NCI-H2029 treated with DMSO at 0.1 percent for 48 hours (cell line): ENCODE results near the gene SYNM.
"Not testable (repeated sequence)": the region's sequence is repeated elsewhere in the genome, so short reads cannot be mapped to it uniquely, and the experiment has no call there.

Experiments
- DNase-seq: peaks from one replicate; lab custom pipeline; 2025; lab: John Stamatoyannopoulos, UW

SYNM gene, protein sequence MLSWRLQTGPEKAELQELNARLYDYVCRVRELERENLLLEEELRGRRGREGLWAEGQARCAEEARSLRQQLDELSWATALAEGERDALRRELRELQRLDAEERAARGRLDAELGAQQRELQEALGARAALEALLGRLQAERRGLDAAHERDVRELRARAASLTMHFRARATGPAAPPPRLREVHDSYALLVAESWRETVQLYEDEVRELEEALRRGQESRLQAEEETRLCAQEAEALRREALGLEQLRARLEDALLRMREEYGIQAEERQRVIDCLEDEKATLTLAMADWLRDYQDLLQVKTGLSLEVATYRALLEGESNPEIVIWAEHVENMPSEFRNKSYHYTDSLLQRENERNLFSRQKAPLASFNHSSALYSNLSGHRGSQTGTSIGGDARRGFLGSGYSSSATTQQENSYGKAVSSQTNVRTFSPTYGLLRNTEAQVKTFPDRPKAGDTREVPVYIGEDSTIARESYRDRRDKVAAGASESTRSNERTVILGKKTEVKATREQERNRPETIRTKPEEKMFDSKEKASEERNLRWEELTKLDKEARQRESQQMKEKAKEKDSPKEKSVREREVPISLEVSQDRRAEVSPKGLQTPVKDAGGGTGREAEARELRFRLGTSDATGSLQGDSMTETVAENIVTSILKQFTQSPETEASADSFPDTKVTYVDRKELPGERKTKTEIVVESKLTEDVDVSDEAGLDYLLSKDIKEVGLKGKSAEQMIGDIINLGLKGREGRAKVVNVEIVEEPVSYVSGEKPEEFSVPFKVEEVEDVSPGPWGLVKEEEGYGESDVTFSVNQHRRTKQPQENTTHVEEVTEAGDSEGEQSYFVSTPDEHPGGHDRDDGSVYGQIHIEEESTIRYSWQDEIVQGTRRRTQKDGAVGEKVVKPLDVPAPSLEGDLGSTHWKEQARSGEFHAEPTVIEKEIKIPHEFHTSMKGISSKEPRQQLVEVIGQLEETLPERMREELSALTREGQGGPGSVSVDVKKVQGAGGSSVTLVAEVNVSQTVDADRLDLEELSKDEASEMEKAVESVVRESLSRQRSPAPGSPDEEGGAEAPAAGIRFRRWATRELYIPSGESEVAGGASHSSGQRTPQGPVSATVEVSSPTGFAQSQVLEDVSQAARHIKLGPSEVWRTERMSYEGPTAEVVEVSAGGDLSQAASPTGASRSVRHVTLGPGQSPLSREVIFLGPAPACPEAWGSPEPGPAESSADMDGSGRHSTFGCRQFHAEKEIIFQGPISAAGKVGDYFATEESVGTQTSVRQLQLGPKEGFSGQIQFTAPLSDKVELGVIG (N-terminal part only)

GRCh38 chr15:99104788-99105513, at the start of gene SYNM:
TSS of gene SYNM (plus strand) at chr15:99105080. CDS start at chr15:99105200, 120 bp downstream.
- DNase-seq = peak; percentile 9

GRCh38 chr15:99055555-99056134, 49.2 kb upstream of the SYNM start:
- no peak for DNase-seq

GRCh38 chr15:99057020-99057419, 47.9 kb upstream of the SYNM start:
- no peak for DNase-seq

DNA sequence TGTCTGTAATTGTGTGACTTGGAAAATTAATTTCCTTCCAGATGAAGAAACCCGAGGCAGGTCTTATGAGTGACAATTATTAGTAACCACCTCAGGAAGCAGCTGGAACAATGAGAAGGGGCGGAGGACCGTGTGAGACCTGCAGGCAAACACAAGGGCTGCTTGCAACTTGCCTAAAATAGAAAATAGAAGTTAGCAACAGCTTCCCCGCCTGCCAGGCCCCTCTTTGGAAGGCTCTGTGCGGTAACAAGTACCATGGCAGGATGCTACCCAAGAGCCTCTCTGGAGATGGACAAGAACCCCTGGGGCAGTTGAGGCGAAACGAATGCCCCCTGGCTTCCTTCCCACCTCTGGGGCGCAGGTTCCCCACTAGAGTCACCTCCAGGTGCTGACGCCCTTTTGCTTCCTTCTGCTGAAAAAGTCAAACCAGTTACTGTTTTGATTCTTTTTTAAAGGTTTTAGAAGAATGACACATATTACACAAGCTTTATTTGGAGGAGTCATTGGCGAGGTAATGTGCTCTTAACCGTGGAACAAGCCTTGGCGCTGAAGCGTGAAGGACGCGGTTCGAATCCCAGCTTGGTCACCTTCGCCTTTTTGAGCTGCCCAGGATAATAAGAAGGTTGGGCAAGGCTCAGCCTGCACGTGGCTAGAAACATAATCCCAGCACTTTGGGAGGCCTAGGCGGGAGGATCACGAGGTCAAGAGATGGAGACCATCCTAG, 47.0 kb upstream of the SYNM start:
- no peak for DNase-seq

DNA sequence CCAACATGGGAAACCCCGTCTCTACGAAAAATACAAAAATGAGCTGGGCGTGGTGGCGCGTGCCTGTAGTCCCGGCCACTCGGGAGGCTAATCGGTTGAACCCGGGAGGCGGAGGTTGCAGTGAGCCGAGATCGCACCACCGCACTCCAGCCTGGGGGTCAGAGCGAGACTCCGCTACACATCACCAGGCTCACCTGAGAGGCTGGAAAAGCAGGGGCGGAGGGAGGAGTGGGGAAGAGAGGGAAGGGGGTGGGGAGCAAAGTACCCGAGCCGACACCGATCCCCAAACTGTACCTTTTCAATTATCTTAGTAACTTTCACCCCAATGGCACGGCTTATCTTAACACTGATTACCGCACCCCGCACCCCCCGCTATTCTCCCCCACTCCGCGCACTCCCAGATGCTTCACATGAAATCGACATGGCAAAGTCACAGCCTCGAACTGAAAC, 46.4 kb upstream of the SYNM start:
- no peak for DNase-seq

DNA sequence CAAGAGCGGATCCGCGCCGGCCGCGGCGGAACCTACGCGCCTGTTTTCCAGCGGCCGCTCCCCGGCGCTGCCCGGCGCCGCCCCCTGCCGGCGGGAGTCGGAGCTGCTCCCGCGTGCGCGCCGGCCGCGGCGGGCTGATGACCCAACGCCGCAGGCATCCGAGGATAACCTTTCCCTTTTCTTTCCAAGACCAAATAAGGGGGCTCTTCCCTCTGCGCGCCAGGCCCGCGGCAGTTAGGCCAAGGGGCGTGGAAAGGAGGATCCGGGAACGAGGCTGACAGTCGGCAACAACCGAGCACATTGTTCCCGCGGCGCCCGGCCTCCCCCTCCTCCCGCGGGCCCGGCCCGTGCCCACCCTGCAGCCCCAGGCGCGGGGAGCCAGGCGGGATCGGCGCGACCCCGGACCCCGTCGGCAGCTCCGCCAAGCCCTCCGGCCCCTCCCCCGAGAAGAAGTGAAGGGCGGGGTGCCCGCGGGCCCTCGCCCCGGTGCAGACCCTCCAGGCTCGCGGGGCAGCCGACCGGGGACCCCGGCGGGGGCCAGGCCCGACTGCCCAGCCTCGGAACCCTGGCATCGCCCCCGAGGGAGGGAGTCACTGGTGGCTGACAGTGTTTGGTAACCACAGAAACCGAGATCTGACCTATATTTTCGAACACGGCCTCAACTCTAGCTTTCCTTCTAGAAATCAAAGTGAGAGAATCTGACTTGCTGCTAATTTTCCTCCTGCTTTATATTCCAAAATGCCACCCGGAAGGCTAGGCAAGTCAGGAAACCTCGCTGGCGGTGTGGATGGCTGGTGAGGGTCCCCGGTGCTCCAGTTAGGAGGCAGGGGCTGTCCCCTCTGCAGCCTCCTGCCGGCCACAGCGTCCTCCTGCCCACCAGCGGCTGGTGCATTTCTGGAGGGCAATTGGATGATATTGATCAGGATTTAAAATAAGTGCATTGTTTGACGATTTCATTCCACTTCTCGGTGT, 45.6 kb upstream of the SYNM start:
- DNase-seq = no peak

DNA sequence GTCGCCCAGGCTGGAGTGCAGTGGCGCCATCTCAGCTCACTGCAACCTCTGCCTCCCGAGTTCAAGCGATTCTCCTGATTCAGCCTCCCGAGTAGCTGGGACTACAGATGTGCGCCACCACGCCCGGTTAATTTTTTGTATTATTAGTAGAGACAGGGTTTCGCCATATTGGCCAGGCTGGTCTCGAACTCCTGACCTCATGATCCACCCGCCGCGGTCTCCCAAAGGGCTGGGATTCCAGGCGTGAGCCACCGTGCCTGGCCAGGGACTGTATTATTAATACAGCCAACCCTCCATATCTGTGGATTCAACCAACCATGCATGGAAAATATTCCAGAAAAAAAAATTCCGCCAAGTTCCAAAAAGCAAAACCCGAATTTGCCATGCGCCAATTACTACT, 44.7 kb upstream of the SYNM start:
- DNase-seq = not testable (repeated sequence)

GRCh38 chr15:99062226-99062625, 42.7 kb upstream of the SYNM start:
- no peak for DNase-seq

- DNase-seq = no peak
Observed at GRCh38 chr15:99068186-99068585, 36.7 kb upstream of the SYNM start.

DNA sequence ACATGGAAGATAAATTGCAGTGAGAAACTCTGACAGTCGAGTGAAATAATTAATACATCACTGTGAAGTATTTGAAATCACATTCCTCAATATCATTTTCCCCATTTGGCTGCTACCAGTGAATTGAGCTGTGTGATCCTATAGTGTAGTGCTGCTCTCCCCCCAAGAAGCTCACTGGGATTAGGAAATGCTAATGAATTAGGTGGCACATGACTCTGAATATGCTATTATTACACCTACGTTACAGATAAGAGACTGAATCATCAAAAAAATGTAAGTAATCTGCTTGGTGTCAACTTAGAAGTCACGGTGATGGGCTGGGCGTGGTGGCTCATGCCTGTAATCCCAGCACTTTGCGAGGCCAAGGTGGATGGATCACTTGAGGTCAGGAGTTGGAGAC, 34.7 kb upstream of the SYNM start:
- DNase-seq = no peak

DNA sequence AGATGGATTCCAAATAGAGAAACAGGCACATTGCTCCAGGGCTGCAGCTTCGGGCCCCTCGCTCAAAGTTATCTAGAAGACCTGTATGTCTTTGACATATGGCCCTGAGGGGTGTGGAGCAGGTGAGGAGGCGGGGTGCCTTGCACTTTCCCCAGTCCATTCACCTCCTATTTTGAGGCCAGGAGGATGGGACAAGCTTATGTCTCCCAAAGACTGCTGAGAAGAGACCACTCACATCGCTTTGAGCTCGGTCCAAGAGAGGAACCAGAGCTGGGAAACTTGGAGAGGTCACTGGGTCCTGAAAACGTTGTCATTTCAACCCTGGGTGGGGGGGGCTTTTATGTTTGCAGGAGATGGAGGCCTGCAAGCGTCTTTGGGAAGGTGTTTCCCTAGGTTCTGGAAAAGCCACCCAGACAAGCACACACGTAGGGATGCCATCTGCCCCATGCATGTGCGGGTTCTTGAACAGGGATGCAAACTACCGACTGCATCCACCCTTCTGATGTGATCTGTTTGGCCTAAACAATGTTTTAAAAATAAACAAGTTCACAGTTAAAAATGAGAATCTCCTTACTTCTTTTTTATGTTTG, 33.7 kb upstream of the SYNM start:
- no peak for DNase-seq

- no peak for DNase-seq
Observed at GRCh38 chr15:99073008-99073717, 31.7 kb upstream of the SYNM start.

- no peak for DNase-seq
Observed at GRCh38 chr15:99074446-99074845, 30.4 kb upstream of the SYNM start.

DNA sequence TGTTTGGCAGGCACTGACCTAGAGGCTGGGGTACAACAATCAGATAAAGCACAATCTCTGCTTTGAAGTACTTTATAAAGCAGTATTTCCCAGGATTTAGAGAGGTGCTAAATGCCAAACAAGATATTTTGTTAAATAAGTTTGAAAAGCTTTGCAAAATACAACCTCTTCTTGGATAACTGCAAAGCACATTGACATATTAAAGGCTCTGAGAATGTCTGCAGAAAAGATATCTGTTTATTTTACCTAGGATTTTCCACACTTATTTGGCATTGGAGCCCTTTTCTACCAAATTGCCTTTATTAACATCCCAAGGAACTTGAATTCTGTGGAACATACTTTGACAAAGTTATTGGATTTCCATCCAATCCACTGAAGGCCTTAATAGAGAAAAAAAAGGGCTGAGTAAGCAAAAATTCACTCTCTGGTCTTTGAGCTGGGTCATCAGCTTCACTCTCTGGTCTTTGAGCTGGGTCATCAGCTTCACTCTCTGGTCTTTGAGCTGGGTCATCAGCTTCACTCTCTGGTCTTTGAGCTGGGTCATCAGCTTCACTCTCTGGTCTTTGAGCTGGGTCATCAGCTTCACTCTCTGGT, 29.7 kb upstream of the SYNM start:
- not testable (repeated sequence) for DNase-seq

DNA sequence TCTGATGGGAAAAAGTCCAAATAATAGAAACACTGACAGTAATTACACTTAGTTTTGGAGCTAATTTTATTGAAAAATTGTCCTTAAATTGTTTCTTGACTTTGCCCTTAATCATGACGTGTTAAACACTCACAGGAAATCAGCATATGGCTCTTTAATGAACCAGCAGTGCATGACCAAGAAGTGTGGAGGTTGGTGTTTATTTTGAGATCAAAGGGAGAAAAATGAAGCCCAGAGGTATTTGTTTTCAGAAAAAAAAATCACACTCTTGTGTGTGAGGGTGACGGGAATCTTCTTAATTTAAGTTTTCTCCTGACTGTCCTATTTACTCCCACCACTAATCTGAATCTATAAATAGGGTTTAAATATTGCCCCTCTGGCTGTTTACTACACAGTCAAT, 28.8 kb upstream of the SYNM start:
- no peak for DNase-seq

DNA sequence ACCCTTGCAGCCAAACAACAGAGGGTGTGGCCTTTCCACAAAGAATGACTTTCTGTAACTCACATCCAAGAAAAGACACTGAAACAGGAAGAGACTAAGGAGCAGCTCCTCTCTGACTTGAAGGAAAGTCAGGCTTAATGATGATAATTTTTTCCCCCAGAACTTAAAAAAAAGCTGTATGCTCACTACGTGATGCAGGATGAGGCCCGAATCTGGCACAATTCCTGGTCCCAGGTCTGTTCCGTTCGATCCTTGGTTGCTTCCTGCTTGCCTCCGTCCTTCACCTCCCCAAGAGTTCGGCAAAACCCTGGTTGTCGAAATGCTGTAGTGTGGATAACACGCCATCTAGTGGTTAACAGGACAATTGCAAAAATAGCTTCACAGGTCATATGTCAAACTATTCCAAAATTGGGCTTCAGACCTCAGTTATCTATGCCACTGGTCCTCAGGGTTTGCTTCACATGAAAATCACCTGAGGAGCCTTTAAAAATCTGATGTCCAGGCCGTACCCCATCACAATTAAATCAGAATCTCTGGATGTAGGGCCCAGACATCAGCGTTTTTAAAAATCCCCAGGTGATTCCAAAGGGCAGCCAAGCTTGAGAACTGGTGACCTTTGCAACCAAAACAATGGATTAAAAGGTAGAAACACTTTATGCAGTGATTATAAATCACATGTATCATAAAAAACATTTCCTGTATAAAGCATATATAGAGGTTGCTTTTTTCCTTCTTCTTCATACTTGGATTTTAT, 28.1 kb upstream of the SYNM start:
- peak; percentile 36 for DNase-seq

DNA sequence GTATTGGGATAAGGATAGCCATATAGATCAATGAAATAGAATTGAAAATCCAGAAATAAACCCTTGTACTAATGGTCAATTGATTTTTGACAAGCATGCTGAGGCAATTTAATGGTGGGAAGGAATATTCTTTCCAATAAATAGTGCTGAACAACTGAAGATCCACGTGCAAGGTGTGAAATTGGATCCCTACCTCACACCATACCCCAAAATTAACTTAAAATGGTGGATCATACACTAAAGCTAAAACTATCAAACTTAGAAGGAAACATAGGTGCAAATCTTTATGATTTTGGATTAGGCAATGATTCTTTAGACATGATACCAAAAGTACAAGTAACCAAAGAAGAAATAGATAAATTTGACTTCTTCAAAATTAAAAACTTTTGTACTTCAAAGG, 22.1 kb upstream of the SYNM start:
- DNase-seq = no peak
